Suprapubic skin (tissue), 4 donors: Measurements from ENCODE around the gene ADAMTS2.

Source experiments
- POLR2A ChIP-seq, 2 donors: fragments of 450-650 bp; IDR thresholded peaks; one replicate each; pipeline ENCODE4 v1.6.1; 2017; ENCODE audit warnings: antibody characterized with exemption in 2 of 2, mild to moderate bottlenecking in 2 of 2, moderate library complexity in 2 of 2
- POLR2AphosphoS5 ChIP-seq, 3 donors: sonication (generic); formaldehyde crosslinking; IDR thresholded peaks; one replicate each; pipeline ENCODE4 v1.6.1; 2017; ENCODE audit warnings: antibody characterized with exemption in 3 of 3
- TF ChIP-seq, protein P1 (sequence below), 2 donors: fragments of 200-600 bp in 1 of 2; fragments of 450-650 bp in 1 of 2; sonication (generic) in 1 of 2; IDR thresholded peaks; one replicate each; pipeline ENCODE4 v1.5.1; 2016 to 2019; ENCODE audit warnings: antibody characterized with exemption in 2 of 2, mild to moderate bottlenecking in 1 of 2, moderate library complexity in 1 of 2

DNA sequence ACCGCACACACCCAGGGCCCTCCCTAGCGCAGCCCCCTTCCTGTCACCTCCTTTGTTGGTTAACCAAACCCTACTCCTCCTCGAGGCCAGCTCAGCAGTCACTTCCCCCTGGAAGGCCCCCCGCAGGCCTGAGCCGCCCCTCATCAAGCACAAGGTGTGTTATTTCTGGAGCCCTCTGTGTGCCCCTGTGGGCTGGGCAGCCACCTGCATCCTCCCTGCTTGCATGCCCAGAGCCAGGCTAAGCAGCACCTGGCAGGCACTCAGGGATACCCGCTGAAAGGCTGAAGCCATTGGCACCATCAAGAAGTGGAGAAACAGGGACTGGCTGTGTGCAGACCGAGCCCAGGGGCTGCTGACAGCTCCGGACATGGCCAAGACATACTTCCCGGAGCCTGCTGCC, 163.3 kb downstream of the ADAMTS2 start:
- TF ChIP-seq POLR2A (IDR thresholded peaks at IDR 0.05) (no peak), POLR2AphosphoS5 (IDR thresholded peaks at IDR 0.05) (no peak)
- TF ChIP-seq, protein P1, sequence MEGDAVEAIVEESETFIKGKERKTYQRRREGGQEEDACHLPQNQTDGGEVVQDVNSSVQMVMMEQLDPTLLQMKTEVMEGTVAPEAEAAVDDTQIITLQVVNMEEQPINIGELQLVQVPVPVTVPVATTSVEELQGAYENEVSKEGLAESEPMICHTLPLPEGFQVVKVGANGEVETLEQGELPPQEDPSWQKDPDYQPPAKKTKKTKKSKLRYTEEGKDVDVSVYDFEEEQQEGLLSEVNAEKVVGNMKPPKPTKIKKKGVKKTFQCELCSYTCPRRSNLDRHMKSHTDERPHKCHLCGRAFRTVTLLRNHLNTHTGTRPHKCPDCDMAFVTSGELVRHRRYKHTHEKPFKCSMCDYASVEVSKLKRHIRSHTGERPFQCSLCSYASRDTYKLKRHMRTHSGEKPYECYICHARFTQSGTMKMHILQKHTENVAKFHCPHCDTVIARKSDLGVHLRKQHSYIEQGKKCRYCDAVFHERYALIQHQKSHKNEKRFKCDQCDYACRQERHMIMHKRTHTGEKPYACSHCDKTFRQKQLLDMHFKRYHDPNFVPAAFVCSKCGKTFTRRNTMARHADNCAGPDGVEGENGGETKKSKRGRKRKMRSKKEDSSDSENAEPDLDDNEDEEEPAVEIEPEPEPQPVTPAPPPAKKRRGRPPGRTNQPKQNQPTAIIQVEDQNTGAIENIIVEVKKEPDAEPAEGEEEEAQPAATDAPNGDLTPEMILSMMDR (IDR thresholded peaks at IDR 0.05), result no peak
